GM12878 (cell line): ENCODE data around the gene PCDHA1. TPM values are rescaled to one million over a fixed set of nuclear protein-coding genes. Genes with fewer than 3 reads are reported as not detected.
"Not testable (repeated sequence)": the region's sequence is repeated elsewhere in the genome, so short reads cannot be mapped to it uniquely, and the experiment has no call there.

Experiments used
- ATAC-seq: fragments of 200-7000 bp; cut with Tn5 transposase; 3 replicates; pipeline ENCODE4 v1.9.1; 2020; ENCODE audit warnings: mild to moderate bottlenecking, moderate library complexity
- BruUV-seq: library from RNA; stranded (reverse); fragments of 400-500 nt; replicated peaks from 2 replicates; lab custom pipeline; 2021; lab: Mats Ljungman, UMichigan
- CTCF ChIA-PET: fragments of 300-600 bp; sonication (Branson Sonifier 250); formaldehyde crosslinking; extraction: SDS; loops from one replicate; lab custom pipeline; 2021; ENCODE audit warnings: inconsistent platforms; lab: Yijun Ruan, JAX
- POLR2A ChIA-PET: fragments of 350-600 bp; formaldehyde crosslinking; extraction: SDS; loops from one replicate; lab custom pipeline; 2021; ENCODE audit warnings: inconsistent platforms; lab: Charles Lee
- RAD21 ChIA-PET: fragments of 300-600 bp; sonication (Branson Sonifier 250); formaldehyde crosslinking; loops from one replicate; lab custom pipeline; 2023; ENCODE audit warnings: antibody characterized with exemption; ENCODE audit not compliant: unreplicated experiment; lab: Charles Lee
- SMC1A ChIA-PET: fragments of 300-600 bp; sonication (Branson Sonifier 250); formaldehyde crosslinking; loops from one replicate; lab custom pipeline; 2023; ENCODE audit not compliant: unreplicated experiment, uncharacterized antibody; lab: Charles Lee
- DNase-seq: peaks from one replicate; pipeline ENCODE4 v3.0.0-alpha.2; 2011; ENCODE audit warnings: low read depth, low spot score
- FAIRE-seq: peaks from 3 replicates; lab custom pipeline; 2011; peaks lifted over from hg19 to GRCh38; lab: Jason Lieb, UNC
- H2AFZ ChIP-seq: 2 replicates; pipeline ENCODE4 v1.6.0; 2011; ENCODE audit warnings: low read depth, low read length, control low read depth; ENCODE audit not compliant: control insufficient read depth
- H3K27ac ChIP-seq: 2 replicates; pipeline ENCODE4 v1.5.1; 2011; ENCODE audit warnings: control low read depth; ENCODE audit not compliant: control insufficient read depth, insufficient read depth
- H3K27me3 ChIP-seq, 2 experiments: replicated peaks in 1 of 2; 2 replicates each; pipeline versions ENCODE4 v1.6.0 to v1.6.1; 2011; ENCODE audit warnings: low read length in 1 of 2; ENCODE audit not compliant: control insufficient read depth in 2 of 2, insufficient read depth in 2 of 2
- H3K36me3 ChIP-seq, 2 experiments: 2 replicates each; pipeline ENCODE4 v1.5.1; 2011; ENCODE audit warnings: low read length in 1 of 2; ENCODE audit not compliant: control insufficient read depth in 2 of 2, insufficient read depth in 2 of 2
- H3K4me1 ChIP-seq: 2 replicates; pipeline ENCODE4 v1.6.1; 2011; ENCODE audit warnings: mild to moderate bottlenecking, low read length, moderate library complexity, mixed read lengths; ENCODE audit not compliant: control insufficient read depth, insufficient read depth
- H3K4me2 ChIP-seq: 2 replicates; pipeline ENCODE4 v1.6.0; 2011; ENCODE audit warnings: control low read depth; ENCODE audit not compliant: control insufficient read depth, insufficient read depth
- H3K4me3 ChIP-seq: fragments of 200-600 bp; sonication (generic); 2 replicates; pipeline ENCODE4 v1.5.1; 2016
- H3K79me2 ChIP-seq: 2 replicates; pipeline ENCODE4 v1.6.0; 2011; ENCODE audit warnings: low read length; ENCODE audit not compliant: control insufficient read depth, insufficient read depth
- H3K9ac ChIP-seq: 2 replicates; pipeline ENCODE4 v1.8.0; 2011; ENCODE audit warnings: low read length, control low read depth, mixed read lengths; ENCODE audit not compliant: control insufficient read depth, insufficient read depth
- H3K9me3 ChIP-seq: replicated peaks from 3 replicates; pipeline ENCODE4 v1.5.1; 2011; ENCODE audit warnings: mild to moderate bottlenecking, low read length; ENCODE audit not compliant: control insufficient read depth, insufficient read depth
- H4K20me1 ChIP-seq: 2 replicates; pipeline ENCODE4 v1.6.0; 2011; ENCODE audit not compliant: control insufficient read depth, insufficient read depth
- BHLHE40 ChIP-seq, 2 experiments: fragments of 450-650 bp in 1 of 2; IDR thresholded peaks; 2 replicates each; pipeline ENCODE4 v1.6.1; 2011 to 2017; ENCODE audit warnings: low read depth in 2 of 2, borderline replicate concordance in 1 of 2, improper control_type of control experiment in 1 of 2, low read length in 1 of 2, mild to moderate bottlenecking in 1 of 2
- CEBPB ChIP-seq, 2 experiments: fragments of 150-350 bp in 1 of 2; IDR thresholded peaks; 2 replicates each; pipeline ENCODE4 v1.6.1; 2012 to 2014; ENCODE audit warnings: low read depth in 2 of 2, low read length in 2 of 2, borderline replicate concordance in 1 of 2, inconsistent platforms in 1 of 2
- ELK1 ChIP-seq: IDR thresholded peaks from 2 replicates; pipeline ENCODE4 v1.6.1; 2012; ENCODE audit warnings: low read depth, low read length, improper control_type of control experiment
- FOXM1 ChIP-seq: IDR thresholded peaks from 2 replicates; pipeline ENCODE4 v1.6.1; 2012; ENCODE audit warnings: low read depth, mild to moderate bottlenecking, inconsistent platforms, low read length, moderate library complexity
- HSF1 ChIP-seq: fragments of 150-350 bp; IDR thresholded peaks from 2 replicates; pipeline ENCODE4 v1.6.1; 2014; ENCODE audit warnings: mild to moderate bottlenecking, low read depth, low read length
- JUNB ChIP-seq: IDR thresholded peaks from 2 replicates; pipeline ENCODE4 v1.6.1; 2016; ENCODE audit warnings: antibody characterized with exemption, mild to moderate bottlenecking
- JUND ChIP-seq: IDR thresholded peaks from 2 replicates; pipeline ENCODE4 v1.6.1; 2012; ENCODE audit warnings: low read depth, mild to moderate bottlenecking, low read length, improper control_type of control experiment, moderate library complexity
- KDM1A ChIP-seq: fragments of 200-600 bp; sonication (generic); IDR thresholded peaks from 2 replicates; pipeline ENCODE4 v1.6.1; 2016; ENCODE audit warnings: borderline replicate concordance
- MEF2B ChIP-seq: fragments of 450-650 bp; IDR thresholded peaks from 2 replicates; pipeline ENCODE4 v1.6.1; 2018; ENCODE audit warnings: mild to moderate bottlenecking, moderate library complexity; ENCODE audit not compliant: partially characterized antibody, poor library complexity, severe bottlenecking
- RAD21 ChIP-seq: IDR thresholded peaks from 2 replicates; pipeline ENCODE4 v1.6.1; 2011; ENCODE audit warnings: mild to moderate bottlenecking, low read depth, low read length, moderate library complexity; ENCODE audit not compliant: insufficient read depth
- RFX5 ChIP-seq: IDR thresholded peaks from 2 replicates; pipeline ENCODE4 v1.6.1; 2011; ENCODE audit warnings: low read depth, low read length, improper control_type of control experiment
- SPI1 ChIP-seq: IDR thresholded peaks from 2 replicates; pipeline ENCODE4 v1.6.1; 2011; ENCODE audit warnings: low read depth, mild to moderate bottlenecking, low read length, moderate library complexity, borderline replicate concordance; ENCODE audit not compliant: insufficient read depth
- TCF3 ChIP-seq: IDR thresholded peaks from 2 replicates; pipeline ENCODE4 v1.6.1; 2012; ENCODE audit warnings: low read depth, mild to moderate bottlenecking, low read length, borderline replicate concordance; ENCODE audit not compliant: insufficient read depth
- WGBS: methylation state at CpG from one replicate; pipeline ENCODE4 v1.1.6; 2016; ENCODE audit warnings: low lambda C conversion rate; ENCODE audit not compliant: insufficient replicate concordance, insufficient coverage; ENCODE audit errors: missing lambda C conversion rate; 5-methylcytosine and 5-hydroxymethylcytosine counted together
- in situ Hi-C: fragments of 300-500 bp; cut with MboI; formaldehyde crosslinking; loops from 9 replicates; pipeline ENCODE4 v1.14.3; 2018; ENCODE audit warnings: mixed read lengths
- intact Hi-C: fragments of 100-400 bp; cut with micrococcal nuclease; formaldehyde crosslinking; loops from one replicate; pipeline ENCODE4 v1.14.2; 2022; ENCODE audit not compliant: unreplicated experiment
- polyA plus RNA-seq, 11 experiments: library from polyadenylated mRNA; depleted of rRNA in 4 of 11; unstranded in 6 of 11; stranded (reverse) in 5 of 11; fragments of >200 nt; fragmentation: Nextera tagmentation in 4 of 11; fragmentation: Illumina TruSeq in 1 of 11; extraction: Ambion mirVana in 4 of 11; extraction: Trizol in 1 of 11; gene quantifications; 1 replicate in 1 of 11; 2 replicates in 10 of 11; pipeline versions ENCODE4 v1.2.1 to v1.2.3, GENCODE V29; 2011 to 2016; ENCODE audit warnings: inconsistent platforms in 2 of 11, missing spikeins in 2 of 11, low read depth in 1 of 11
- total RNA-seq, 4 experiments: library from RNA; depleted of rRNA in 3 of 4; stranded (reverse); fragments of >200 nt in 3 of 4; fragmentation: Illumina TruSeq in 1 of 4; extraction: Trizol in 1 of 4; gene quantifications; 2 replicates each; pipeline versions ENCODE4 v1.2.1 to v1.2.3, GENCODE V29; 2013 to 2021

PCDHA1 gene
- total and polyA plus RNA-seq, 10 of the 15 experiments (the other 5 are each of a cell fraction or from before 2014, with no cell fraction given): 0.03 TPM; not detected in 9

GRCh38 chr5:140801494-140801841 is 15.5 kb downstream of the PCDHA1 start:
- RAD21 ChIA-PET: no interaction called here
- Histone ChIP-seq H2AFZ (no peak overlapping the region), H3K4me3 (no peak overlapping the region), H3K4me2 (no peak overlapping the region), H3K9ac (no peak overlapping the region), H3K4me1 (no peaks in the 10 kb centered on the region), H3K9me3 (peaks cover 1% of the 10 kb centered on the region; the same call in 2 of the 3 replicates), H3K36me3 (no peaks in the 10 kb centered on the region), H3K27me3 (no peaks in the 10 kb centered on the region), H4K20me1 (no peaks in the 10 kb centered on the region), H3K27ac (no peak overlapping the region), H3K79me2 (no peaks in the 10 kb centered on the region)
- ATAC-seq: no peak
- CTCF ChIA-PET: no interaction called here
- WGBS: 26% methylated on average over 16 of the region's 16 CpGs
- no TSS peak for BruUV-seq
- no peak for DNase-seq
- in situ Hi-C loops (loop anchor here (25.0 kb wide), 1 partner anchor 761 kb away; no protein-coding TSS in a partner anchor), intact Hi-C loops (no loop called here)
- POLR2A ChIA-PET: no interaction called here
- SMC1A ChIA-PET: no interaction called here
- TF ChIP-seq JUND (no peak), RFX5 (no peak), FOXM1 (no peak), JUNB (no peak), TCF3 (no peak), KDM1A (no peak), CEBPB (IDR thresholded peaks at IDR 0.05; ENCODE audit: borderline replicate concordance in 1 of 2, low read depth in 2 of 2, low read length in 2 of 2) (no peak), RAD21 (no peak), MEF2B (no peak), HSF1 (no peak), BHLHE40 (IDR thresholded peaks at IDR 0.05; ENCODE audit: borderline replicate concordance in 1 of 2, low read depth in 2 of 2, low read length in 1 of 2) (no peak), SPI1 (no peak), ELK1 (no peak)
- no peak for FAIRE-seq

- RAD21 ChIA-PET, DNase-seq, H3K36me3 ChIP-seq, H4K20me1 ChIP-seq, H3K27ac ChIP-seq, SMC1A ChIA-PET, H2AFZ ChIP-seq, H3K4me1 ChIP-seq, FAIRE-seq, H3K79me2 ChIP-seq, POLR2A ChIA-PET, CTCF ChIA-PET, H3K4me3 ChIP-seq, intact Hi-C loops, H3K4me2 ChIP-seq, H3K27me3 ChIP-seq, H3K9ac ChIP-seq, H3K9me3 ChIP-seq, ATAC-seq, BruUV-seq: not testable (repeated sequence)
- 86% methylated on average over 43 of the region's 45 CpGs for WGBS
- in situ Hi-C loops: loop anchor here (25.0 kb wide), 1 partner anchor 760 kb away; no protein-coding TSS in a partner anchor
These were observed 16.4 kb downstream of the PCDHA1 start for GRCh38 chr5:140802381-140802780.
